ENCODE measurements around the gene ROR2. TPM values are rescaled to one million over a fixed set of nuclear protein-coding genes. Genes with fewer than 3 reads are reported as not detected.

The ROR2 gene
- total and polyA plus RNA-seq, 2 donors (not counting 3 experiments of a cell fraction or from before 2014, with no cell fraction given): not detected

- CTCF ChIA-PET: interaction anchor here (0.5 kb wide), 1 partner anchor 1756 kb away, joined by 3 read pairs; no protein-coding TSS in a partner anchor
- Histone ChIP-seq H3K9me1 (replicated peaks; ENCODE audit: control insufficient read depth, extremely low read depth, insufficient read depth, low read length) (no peaks in the 10 kb centered on the region), H3K9me3 (replicated peaks; ENCODE audit: control insufficient read depth, insufficient read depth, low read length) (no peaks in the 10 kb centered on the region), H3K27me3 (ENCODE audit: control insufficient read depth in 2 of 2, insufficient read depth in 2 of 2, low read length in 2 of 2) (no peaks in the 10 kb centered on the region), H3K27ac (ENCODE audit: insufficient read depth, low read depth, low read length) (no peak overlapping the region), H2AFZ (ENCODE audit: low read depth, low read length) (no peak overlapping the region), H3K79me2 (ENCODE audit: control insufficient read depth, insufficient read depth, low read length) (no peaks in the 10 kb centered on the region), H3K4me1 (ENCODE audit: control insufficient read depth, extremely low read depth, insufficient read depth, low read length) (no peaks in the 10 kb centered on the region), H4K20me1 (replicated peaks; ENCODE audit: control insufficient read depth, extremely low read depth, insufficient read depth, low read length) (no peaks in the 10 kb centered on the region), H3K4me2 (ENCODE audit: insufficient read depth, low read length) (no peak overlapping the region), H3K9ac (replicated peaks; ENCODE audit: extremely low read depth, insufficient read depth, low read length) (no peak overlapping the region), H3K36me3 (ENCODE audit: control insufficient read depth in 2 of 2, extremely low read depth in 1 of 2, insufficient read depth in 2 of 2, low read length in 2 of 2) (no peaks in the 10 kb centered on the region), H3K4me3 (replicated peaks in 1 of 3; ENCODE audit: insufficient read depth in 1 of 3, low read depth in 1 of 3, low read length in 3 of 3) (no peak overlapping the region)
- no peak for TF ChIP-seq GATA2 (IDR thresholded peaks at IDR 0.05; ENCODE audit: insufficient read depth, insufficient read length, low read depth, low read length)
- no peak for TF ChIP-seq CTCF (IDR thresholded peaks at IDR 0.05; ENCODE audit: extremely low read depth in 1 of 2, insufficient read depth in 1 of 2, low read depth in 1 of 2, low read length in 2 of 2)
- no peak for TF ChIP-seq POLR2AphosphoS5 (IDR thresholded peaks at IDR 0.05; ENCODE audit: insufficient read depth, low read depth, low read length)
- TF ChIP-seq POLR2A (IDR thresholded peaks at IDR 0.05; ENCODE audit: low read depth, low read length): no peak
- no peak for TF ChIP-seq MYC (IDR thresholded peaks at IDR 0.05; ENCODE audit: low read depth, low read length)
- TF ChIP-seq JUN (IDR thresholded peaks at IDR 0.05; ENCODE audit: borderline replicate concordance, insufficient read depth, insufficient read length, low read depth): no peak
- TF ChIP-seq, protein P1, sequence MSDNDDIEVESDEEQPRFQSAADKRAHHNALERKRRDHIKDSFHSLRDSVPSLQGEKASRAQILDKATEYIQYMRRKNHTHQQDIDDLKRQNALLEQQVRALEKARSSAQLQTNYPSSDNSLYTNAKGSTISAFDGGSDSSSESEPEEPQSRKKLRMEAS (IDR thresholded peaks at IDR 0.05; ENCODE audit: insufficient read depth, insufficient read length): no peak
- TF ChIP-seq FOS (IDR thresholded peaks at IDR 0.05; ENCODE audit: borderline replicate concordance, insufficient read depth, low read length): no peak
- TF ChIP-seq EZH2 (IDR thresholded peaks at IDR 0.05; ENCODE audit: borderline replicate concordance, low read depth, low read length, severe bottlenecking): no peak
- intact Hi-C loops (cut with micrococcal nuclease): no loop called here
- no TSS peak for BruUV-seq (replicated peaks)
- DNase-seq (ENCODE audit: low read depth, low spot score) (no peak), FAIRE-seq (no peak)
- POLR2A ChIA-PET: no interaction called here
- dilution Hi-C loops (cut with MboI; ENCODE audit: extremely low pct_ligation_motif_present, low sequenced_read_pairs): no loop called here
Measured at GRCh38 chr9:91958174-91958573, 8.1 kb upstream of the ROR2 start.

All from endothelial cell of umbilical vein (primary cell).